ENCODE results near the gene HNRNPUL2. TPM values are rescaled to one million over a fixed set of nuclear protein-coding genes. Genes with fewer than 3 reads are reported as not detected.

The HNRNPUL2 gene
- total RNA-seq, 1 experiment from 2014 or later = 43.5 TPM

DNA sequence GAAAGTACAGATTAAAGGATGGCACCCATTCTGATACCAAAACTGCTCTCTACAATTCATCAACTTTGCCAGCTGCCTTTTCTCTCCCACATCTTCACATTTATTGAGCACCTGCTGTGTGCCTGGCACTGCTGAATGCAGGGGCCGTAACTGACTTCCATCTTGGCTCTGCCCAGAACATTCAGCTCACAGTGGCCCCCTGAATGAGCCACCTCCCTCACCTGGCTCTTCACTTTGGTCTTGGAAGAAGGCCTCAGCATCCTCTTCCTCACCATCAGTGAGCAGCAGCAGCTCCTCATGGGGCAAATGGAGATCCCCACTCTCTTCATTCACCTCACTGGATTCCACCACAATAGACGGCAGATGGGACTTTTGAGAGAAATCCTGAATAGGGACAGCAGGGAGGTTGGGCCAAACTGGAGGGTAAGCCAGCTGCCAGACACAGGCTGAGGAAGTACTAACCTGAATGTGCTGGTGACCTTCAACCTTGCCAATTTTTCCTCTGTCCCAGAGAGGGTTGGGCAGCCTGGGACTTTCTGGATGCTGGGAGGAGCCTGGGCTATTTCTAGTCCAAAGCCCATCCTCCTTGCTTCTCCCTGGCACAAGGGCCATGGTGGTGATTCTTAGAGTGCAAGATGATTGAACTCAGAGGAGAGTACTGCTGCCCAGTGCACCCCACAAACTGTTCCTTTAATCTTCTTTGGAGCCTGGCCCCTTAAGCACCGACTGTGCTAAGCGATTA, 57.7 kb downstream of the HNRNPUL2 start:
- Histone ChIP-seq H2BK15ac (ENCODE audit: low read depth, low read length) (no peak overlapping the region), H4K8ac (replicated peaks; ENCODE audit: insufficient read length, low read depth, low read length) (no peak overlapping the region), H2AFZ (ENCODE audit: low read length) (no peak overlapping the region), H2AK5ac (ENCODE audit: insufficient read length, low read length) (no peak overlapping the region), H3K27ac (ENCODE audit: insufficient read length, low read depth, low read length) (no peak overlapping the region), H2BK20ac (ENCODE audit: low read depth, low read length, poor library complexity, severe bottlenecking) (no peak overlapping the region), H4K5ac (ENCODE audit: insufficient read length, low read depth, low read length) (no peak overlapping the region), H3K27me3 (ENCODE audit: insufficient read depth, low read length) (no peaks in the 10 kb centered on the region), H3K4me1 (ENCODE audit: insufficient read depth, low read length) (peaks cover 2% of the 10 kb centered on the region; the same call in 1 of the 2 replicates), H2BK5ac (ENCODE audit: insufficient read length, low read length) (no peak overlapping the region), H3K56ac (ENCODE audit: insufficient read length, low read depth, low read length) (no peak overlapping the region), H2BK120ac (ENCODE audit: low read depth, low read length, poor library complexity, severe bottlenecking) (no peak overlapping the region), H3K23ac (ENCODE audit: insufficient read length, low read depth, low read length) (no peak overlapping the region), H3K79me1 (ENCODE audit: insufficient read depth, low read depth, low read length, poor library complexity, severe bottlenecking) (no peaks in the 10 kb centered on the region), H3K9ac (ENCODE audit: extremely low read depth, insufficient read length, low read length) (no peak overlapping the region), H3T11ph (ENCODE audit: low read length) (no peak overlapping the region), H3K9me3 (ENCODE audit: control insufficient read depth, low read depth, low read length) (no peaks in the 10 kb centered on the region), H3K23me2 (ENCODE audit: insufficient read length, low read depth, low read length, poor library complexity, severe bottlenecking) (peaks cover 17% of the 10 kb centered on the region), H4K20me1 (ENCODE audit: control insufficient read depth, insufficient read depth, insufficient read length) (no peaks in the 10 kb centered on the region), H3K4me2 (ENCODE audit: insufficient read depth, insufficient read length, low read length) (no peak overlapping the region), H3K18ac (ENCODE audit: insufficient read length, low read depth, low read length) (no peak overlapping the region), H4K91ac (ENCODE audit: insufficient read length, low read depth, low read length) (no peak overlapping the region), H3K4ac (ENCODE audit: low read depth, low read length) (no peak overlapping the region), H2BK12ac (ENCODE audit: insufficient read length, low read depth, low read length) (no peak overlapping the region), H3K14ac (ENCODE audit: insufficient read depth, low read length) (no peak overlapping the region), H3K79me2 (ENCODE audit: insufficient read depth, low read length) (peaks cover 3% of the 10 kb centered on the region; the same call in 1 of the 2 replicates)
- Mint-ChIP-seq H3K36me3 (ENCODE audit: insufficient read depth in 1 of 3, low read depth in 3 of 3) (peaks cover 23 to 46% (median 32%) of the 10 kb centered on the region in 3 experiments), H3K4me1 (peaks cover 25 to 35% of the 10 kb centered on the region in 2 experiments), H3K27me3 (ENCODE audit: low read depth) (no peaks in the 10 kb centered on the region; the same call in none of the 2 replicates), H3K27ac (peak overlapping the region; percentile 11 to 89 (median 86); a peak in 5 of 7 replicates), H3K4me3 (peak overlapping the region in 1 of 2 experiments; percentile 92; a peak in 3 of 5 replicates), H3K9me3 (no peaks in the 10 kb centered on the region; a peak in 1 of 5 replicates)
- no peak for DNase-seq
- TF ChIP-seq, protein P1, sequence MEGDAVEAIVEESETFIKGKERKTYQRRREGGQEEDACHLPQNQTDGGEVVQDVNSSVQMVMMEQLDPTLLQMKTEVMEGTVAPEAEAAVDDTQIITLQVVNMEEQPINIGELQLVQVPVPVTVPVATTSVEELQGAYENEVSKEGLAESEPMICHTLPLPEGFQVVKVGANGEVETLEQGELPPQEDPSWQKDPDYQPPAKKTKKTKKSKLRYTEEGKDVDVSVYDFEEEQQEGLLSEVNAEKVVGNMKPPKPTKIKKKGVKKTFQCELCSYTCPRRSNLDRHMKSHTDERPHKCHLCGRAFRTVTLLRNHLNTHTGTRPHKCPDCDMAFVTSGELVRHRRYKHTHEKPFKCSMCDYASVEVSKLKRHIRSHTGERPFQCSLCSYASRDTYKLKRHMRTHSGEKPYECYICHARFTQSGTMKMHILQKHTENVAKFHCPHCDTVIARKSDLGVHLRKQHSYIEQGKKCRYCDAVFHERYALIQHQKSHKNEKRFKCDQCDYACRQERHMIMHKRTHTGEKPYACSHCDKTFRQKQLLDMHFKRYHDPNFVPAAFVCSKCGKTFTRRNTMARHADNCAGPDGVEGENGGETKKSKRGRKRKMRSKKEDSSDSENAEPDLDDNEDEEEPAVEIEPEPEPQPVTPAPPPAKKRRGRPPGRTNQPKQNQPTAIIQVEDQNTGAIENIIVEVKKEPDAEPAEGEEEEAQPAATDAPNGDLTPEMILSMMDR (conservative IDR thresholded peaks at IDR 0.05) = no peak
- WGBS (ENCODE audit: extremely low coverage, insufficient read length, low lambda C conversion rate) = no CpG with 5 or more reads among the region's 4 CpGs

Measured in H9 (cell line).